A673 (cell line): ENCODE measurements around the gene C19orf47. TPM values are rescaled to one million over a fixed set of nuclear protein-coding genes. Genes with fewer than 3 reads are reported as not detected.

ENCODE experiments used
- BruUV-seq: library from RNA; stranded (reverse); fragments of 400-500 nt; replicated peaks from 2 replicates; lab custom pipeline; 2021; lab: Mats Ljungman, UMichigan
- CTCF ChIA-PET: fragments of 300-600 bp; sonication (Branson Sonifier 250); formaldehyde crosslinking; loops from one replicate; lab custom pipeline; 2022; ENCODE audit warnings: antibody characterized with exemption; lab: Charles Lee
- POLR2A ChIA-PET: fragments of 300-600 bp; sonication (Branson Sonifier 250); formaldehyde crosslinking; loops from one replicate; lab custom pipeline; 2022; ENCODE audit warnings: antibody characterized with exemption; ENCODE audit not compliant: low non-redundant PET; lab: Charles Lee
- DNase-seq: peaks from one replicate; pipeline ENCODE4 v3.0.0-alpha.2; 2015; ENCODE audit warnings: low spot score
- H3K27ac ChIP-seq: fragments of 200-600 bp; sonication (generic); 2 replicates; pipeline ENCODE4 v1.5.1; 2016; ENCODE audit warnings: mixed run types, low read depth, mild to moderate bottlenecking, mixed read lengths, antibody characterized with exemption, low read length; ENCODE audit not compliant: poor library complexity, severe bottlenecking
- H3K27me3 ChIP-seq: fragments of 200-600 bp; sonication (generic); replicated peaks from 2 replicates; pipeline ENCODE4 v1.6.1; 2017; ENCODE audit warnings: mixed run types, low read depth, mild to moderate bottlenecking, mixed read lengths, antibody characterized with exemption, low read length; ENCODE audit not compliant: insufficient read depth, poor library complexity
- H3K36me3 ChIP-seq: fragments of 200-600 bp; sonication (generic); 2 replicates; pipeline ENCODE4 v1.6.1; 2016; ENCODE audit warnings: mixed run types, mild to moderate bottlenecking, mixed read lengths, antibody characterized with exemption, low read length; ENCODE audit not compliant: insufficient read depth, poor library complexity, severe bottlenecking
- H3K4me1 ChIP-seq: fragments of 200-600 bp; sonication (generic); 2 replicates; pipeline ENCODE4 v1.6.1; 2017; ENCODE audit warnings: mixed run types, mild to moderate bottlenecking, mixed read lengths, antibody characterized with exemption, low read length; ENCODE audit not compliant: insufficient read depth, poor library complexity, severe bottlenecking
- H3K4me3 ChIP-seq: fragments of 200-600 bp; sonication (generic); 2 replicates; pipeline ENCODE4 v1.5.1; 2016; ENCODE audit warnings: low read depth, mixed run types, mild to moderate bottlenecking, mixed read lengths, low read length; ENCODE audit not compliant: poor library complexity, severe bottlenecking
- H3K9me3 ChIP-seq: fragments of 200-600 bp; sonication (generic); 2 replicates; pipeline ENCODE4 v1.6.1; 2016; ENCODE audit warnings: mixed run types, low read depth, mild to moderate bottlenecking, mixed read lengths, antibody characterized with exemption, low read length; ENCODE audit not compliant: poor library complexity, severe bottlenecking
- CTCF ChIP-seq: fragments of 300-800, 200-600 bp; sonication (generic); conservative IDR thresholded peaks from 2 replicates; pipeline ENCODE4 v1.5.1; 2017; ENCODE audit warnings: low read depth, mild to moderate bottlenecking, antibody characterized with exemption, low read length, moderate library complexity, mixed read lengths
- EZH2 ChIP-seq: fragments of 200-600 bp; sonication (generic); IDR thresholded peaks from 2 replicates; pipeline ENCODE4 v1.6.1; 2017; ENCODE audit warnings: borderline replicate concordance, low read depth, mild to moderate bottlenecking, mixed read lengths, antibody characterized with exemption, low read length; ENCODE audit not compliant: poor library complexity, severe bottlenecking
- intact Hi-C: fragments of 100-400 bp; cut with micrococcal nuclease; formaldehyde crosslinking; loops from one replicate; pipeline ENCODE4 v1.10.0; 2022; ENCODE audit not compliant: unreplicated experiment
- total RNA-seq: library from RNA; stranded (reverse); gene quantifications from 2 replicates; pipeline ENCODE4 v1.2.3, GENCODE V29; 2021

Gene C19orf47
- total RNA-seq, 1 experiment from 2014 or later, result 26.5 TPM

GRCh38 chr19:40337594-40337993 is 10.6 kb downstream of the C19orf47 start:
- Histone ChIP-seq H3K9me3 (no peaks in the 10 kb centered on the region), H3K27me3 (no peaks in the 10 kb centered on the region), H3K36me3 (peaks cover 14% of the 10 kb centered on the region), H3K4me1 (no peaks in the 10 kb centered on the region), H3K27ac (no peak overlapping the region), H3K4me3 (no peak overlapping the region)
- CTCF ChIA-PET, result no interaction called here
- no TSS peak for BruUV-seq
- TF ChIP-seq CTCF, result no peak
- TF ChIP-seq EZH2, result no peak
- POLR2A ChIA-PET, result no interaction called here
- intact Hi-C loops, result no loop called here
- no peak for DNase-seq

DNA sequence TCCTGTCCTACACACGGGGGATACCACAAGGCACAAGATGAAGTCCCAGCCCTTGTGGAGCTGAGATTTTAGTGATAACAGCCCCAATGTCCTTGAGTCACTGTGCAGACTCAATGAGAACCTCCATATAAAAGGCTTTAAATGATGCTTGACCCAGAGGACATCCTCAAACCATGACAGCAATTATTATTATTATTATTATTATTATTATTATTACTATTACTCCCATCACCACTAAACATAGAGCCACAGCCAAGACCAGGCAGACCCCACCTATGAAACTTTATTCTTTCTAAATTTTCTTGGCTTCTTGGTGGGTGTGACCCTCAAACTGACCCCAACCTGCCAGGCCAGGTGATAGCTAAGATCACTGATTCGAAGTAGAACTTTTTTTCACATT is 11.1 kb downstream of the C19orf47 start:
- no peak for DNase-seq
- no TSS peak for BruUV-seq
- Histone ChIP-seq H3K4me3 (no peak overlapping the region), H3K27me3 (no peaks in the 10 kb centered on the region), H3K4me1 (no peaks in the 10 kb centered on the region), H3K27ac (no peak overlapping the region), H3K9me3 (no peaks in the 10 kb centered on the region), H3K36me3 (peaks cover 17% of the 10 kb centered on the region)
- TF ChIP-seq CTCF (no peak), EZH2 (no peak)
- ChIA-PET CTCF (no interaction called here), POLR2A (no interaction called here)
- intact Hi-C loops, result no loop called here

DNA sequence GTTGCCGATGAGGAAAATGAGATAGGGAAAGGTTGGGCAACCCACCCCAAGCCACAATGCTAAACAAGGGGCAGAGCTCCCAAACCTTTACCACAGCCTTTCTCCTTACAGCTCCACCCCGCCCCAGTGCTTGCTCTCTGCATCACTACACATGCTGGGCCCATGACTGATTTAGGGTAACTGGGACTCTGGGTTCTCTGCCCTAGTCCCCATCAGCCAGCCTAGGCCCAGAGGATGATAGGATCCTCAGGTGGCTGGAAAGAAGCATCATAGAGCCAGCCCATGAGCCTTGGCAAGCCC is 11.6 kb downstream of the C19orf47 start:
- Histone ChIP-seq H3K4me3 (no peak overlapping the region), H3K27me3 (no peaks in the 10 kb centered on the region), H3K36me3 (peaks cover 22% of the 10 kb centered on the region), H3K4me1 (no peaks in the 10 kb centered on the region), H3K9me3 (no peaks in the 10 kb centered on the region), H3K27ac (no peak overlapping the region)
- intact Hi-C loops, result no loop called here
- ChIA-PET POLR2A (no interaction called here), CTCF (no interaction called here)
- BruUV-seq, result no TSS peak
- TF ChIP-seq EZH2 (no peak), CTCF (no peak)
- DNase-seq, result no peak
